GM18505 (cell line): ENCODE measurements around the gene LRRC38.

ENCODE experiments used
- ATAC-seq: cut with Tn5 transposase; IDR thresholded peaks from one replicate; pipeline ENCODE4 v1.9.1; 2021; ENCODE audit not compliant: unreplicated experiment
- POLR2A ChIP-seq: IDR thresholded peaks from 4 replicates; pipeline ENCODE4 v1.6.1; 2011; ENCODE audit warnings: borderline replicate concordance; ENCODE audit not compliant: insufficient read depth, insufficient read length; ENCODE audit errors: extremely low read depth

The LRRC38 gene

GRCh38 chr1:13540866-13541265 is 27.1 kb upstream of the LRRC38 start:
- no peak for ATAC-seq
- no peak for TF ChIP-seq POLR2A

- no peak for TF ChIP-seq POLR2A
- no peak for ATAC-seq
Measured at GRCh38 chr1:13539683-13540082, 25.9 kb upstream of the LRRC38 start.

- no peak for ATAC-seq
- no peak for TF ChIP-seq POLR2A
Measured at GRCh38 chr1:13538832-13539231, 25.0 kb upstream of the LRRC38 start.

- ATAC-seq: no peak
- TF ChIP-seq POLR2A: no peak
Measured at GRCh38 chr1:13536571-13536970, 22.8 kb upstream of the LRRC38 start.

- TF ChIP-seq POLR2A: no peak
- ATAC-seq: no peak
Measured at GRCh38 chr1:13535227-13535626, 21.4 kb upstream of the LRRC38 start.

- no peak for ATAC-seq
- no peak for TF ChIP-seq POLR2A
Measured at GRCh38 chr1:13528320-13528719, 14.5 kb upstream of the LRRC38 start.

DNA sequence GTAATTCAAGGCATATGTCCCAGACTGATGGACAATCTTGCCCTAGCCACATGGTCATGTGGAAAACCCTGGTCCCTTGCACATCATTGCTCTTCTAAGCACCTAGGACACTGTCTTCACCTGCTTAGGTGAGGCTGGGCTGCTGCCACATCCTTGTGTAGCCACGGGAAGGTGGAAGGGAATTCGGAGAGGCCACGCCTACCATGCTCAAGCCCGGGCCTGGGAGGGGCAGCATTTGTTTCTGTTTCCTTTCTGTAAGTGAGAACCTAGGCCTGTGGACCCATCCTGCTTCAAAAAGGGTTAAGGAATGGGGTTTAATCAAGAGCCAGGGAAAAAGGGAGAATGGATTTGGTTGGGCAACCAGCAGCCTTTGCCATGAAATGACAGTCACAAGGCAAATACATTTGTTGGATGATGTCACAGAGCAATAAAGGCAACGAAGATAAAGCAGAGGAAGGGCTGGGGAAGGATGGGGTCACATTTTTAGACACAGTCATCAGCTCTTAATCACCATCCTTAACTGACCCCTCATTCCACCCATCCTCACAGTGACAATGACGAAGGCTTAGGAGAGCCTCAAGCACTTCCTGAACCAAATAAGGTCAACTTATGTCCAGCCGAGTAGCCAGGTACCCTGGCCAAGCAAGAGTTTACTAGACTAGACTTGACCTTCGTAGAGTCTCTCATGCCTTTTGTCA is 10.1 kb upstream of the LRRC38 start:
- no peak for TF ChIP-seq POLR2A
- ATAC-seq: no peak

DNA sequence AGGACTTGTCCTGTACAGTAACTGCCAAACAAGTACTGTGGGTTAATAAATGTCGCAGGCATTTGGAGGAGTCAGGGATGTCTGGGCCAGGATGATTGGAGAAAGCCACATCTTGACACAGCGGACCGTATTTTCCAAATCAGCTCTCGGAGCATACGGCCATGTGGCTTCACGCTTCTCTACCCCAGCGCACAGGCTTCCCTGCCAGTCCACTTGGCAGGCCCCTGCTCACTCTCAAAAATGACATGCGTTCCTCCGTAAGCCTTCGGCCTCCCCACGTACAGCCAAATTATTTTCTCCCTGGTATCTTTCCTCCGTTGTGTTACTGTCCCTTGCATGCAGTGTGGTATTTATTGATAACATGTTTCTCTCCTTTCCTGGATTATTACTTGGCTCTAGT is 7.2 kb upstream of the LRRC38 start:
- TF ChIP-seq POLR2A: no peak
- no peak for ATAC-seq

GRCh38 chr1:13517193-13517812 is 3.5 kb upstream of the LRRC38 start:
- ATAC-seq: no peak

DNA sequence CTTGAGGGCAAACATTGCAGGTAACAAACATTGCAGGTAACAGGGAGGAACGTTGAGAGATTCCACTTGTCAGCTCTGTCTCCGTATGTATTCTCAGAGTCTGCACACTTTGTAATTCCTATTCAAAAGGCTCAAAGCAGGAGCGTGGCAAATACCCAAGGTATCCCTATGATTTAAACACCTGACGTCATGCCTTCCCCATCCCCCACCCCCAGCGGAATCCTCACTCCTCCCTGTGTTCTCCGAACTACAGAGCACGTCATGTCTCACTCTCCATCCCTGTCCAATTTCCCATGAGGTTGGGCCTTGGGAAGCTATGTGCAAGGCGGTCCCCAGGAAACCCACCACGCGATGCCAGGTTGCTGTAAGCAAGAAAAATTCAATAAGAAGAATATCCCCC is 2.8 kb upstream of the LRRC38 start:
- no peak for TF ChIP-seq POLR2A
- ATAC-seq: no peak

More at GRCh38 chr1:13517193-13517812, 3.5 kb upstream of the LRRC38 start:
- TF ChIP-seq POLR2A: no peak

- ATAC-seq: no peak
- no peak for TF ChIP-seq POLR2A
Measured at GRCh38 chr1:13514821-13515220, 1.0 kb upstream of the LRRC38 start.

GRCh38 chr1:13513063-13513894 is 524 bp downstream of the LRRC38 start:
- no peak for TF ChIP-seq POLR2A

GRCh38 chr1:13512472-13512871 is 1.3 kb downstream of the LRRC38 start:
- no peak for ATAC-seq
- no peak for TF ChIP-seq POLR2A

More at GRCh38 chr1:13513063-13513894, 524 bp downstream of the LRRC38 start:
- no peak for ATAC-seq
